ENCODE data around the gene SLC18B1.
A peak's percentile ranks its signal among the peaks of the same experiment; 100 is the strongest.
"Not testable (repeated sequence)": the region's sequence is repeated elsewhere in the genome, so short reads cannot be mapped to it uniquely, and the experiment has no call there.

SLC18B1 gene

GRCh38 chr6:132788658-132789395 lies 9.6 kb downstream of the SLC18B1 start:
- peaks cover 7% of the 10 kb centered on the region in 2 donors for H3K4me1 Mint-ChIP-seq (ENCODE audit: low read depth in 2 of 2)
- no peaks in the 10 kb centered on the region for H3K27me3 Mint-ChIP-seq
- DNase-seq, result no peak
- no peaks in the 10 kb centered on the region for H3K9me3 Mint-ChIP-seq
- no peak overlapping the region for H3K4me3 Mint-ChIP-seq
- peak overlapping the region in 1 of 2 donors; percentile 77 for H3K27ac Mint-ChIP-seq
- ATAC-seq (replicated peaks), result no peak
- peaks cover 33% of the 10 kb centered on the region for H3K36me3 Mint-ChIP-seq (ENCODE audit: insufficient read depth)

- Mint-ChIP-seq H3K36me3 (ENCODE audit: insufficient read depth) (peaks cover 50% of the 10 kb centered on the region), H3K9me3 (no peaks in the 10 kb centered on the region), H3K4me1 (ENCODE audit: low read depth in 2 of 2) (peaks cover 0 to 3% of the 10 kb centered on the region in 2 donors), H3K4me3 (no peak overlapping the region), H3K27me3 (no peaks in the 10 kb centered on the region), H3K27ac (peak overlapping the region in 1 of 2 donors; percentile 20)
- ATAC-seq (replicated peaks), result no peak
- DNase-seq, result no peak
Measured at GRCh38 chr6:132785936-132786335, 12.5 kb downstream of the SLC18B1 start.

DNA sequence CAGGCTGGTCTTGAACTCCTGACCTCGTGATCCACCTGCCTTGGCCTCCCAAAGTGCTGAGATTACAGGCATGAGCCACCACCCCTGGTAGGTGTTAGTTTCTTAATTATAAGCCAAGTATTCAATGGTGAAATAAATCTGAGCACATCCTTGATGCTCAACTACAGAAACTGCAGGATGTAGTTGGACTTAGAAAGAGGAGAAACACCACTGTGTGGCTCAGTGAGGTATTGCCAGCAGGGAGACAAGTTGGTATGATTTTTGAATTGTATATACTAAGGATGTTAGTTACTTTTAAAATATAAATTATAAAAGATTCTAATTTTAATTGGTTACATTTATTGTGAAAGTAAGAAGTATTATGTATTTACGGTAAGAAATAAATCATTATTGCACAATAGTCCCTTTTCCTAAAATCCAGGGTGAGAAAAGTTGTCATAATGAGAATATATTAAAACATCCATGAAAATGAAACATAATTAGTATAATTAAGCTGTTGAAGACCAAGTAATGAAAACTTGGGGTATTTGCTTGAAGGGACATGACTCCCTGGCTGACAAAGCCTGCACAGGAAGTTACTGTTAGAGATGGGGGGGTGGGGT lies 17.6 kb downstream of the SLC18B1 start:
- H3K27ac Mint-ChIP-seq, result no peak overlapping the region
- no peaks in the 10 kb centered on the region for H3K27me3 Mint-ChIP-seq
- ATAC-seq (replicated peaks) (peak; percentile 33), DNase-seq (no peak)
- no peak overlapping the region for H3K4me3 Mint-ChIP-seq
- H3K4me1 Mint-ChIP-seq (ENCODE audit: low read depth in 2 of 2), result no peaks in the 10 kb centered on the region
- H3K36me3 Mint-ChIP-seq (ENCODE audit: insufficient read depth), result peaks cover 46% of the 10 kb centered on the region
- H3K9me3 Mint-ChIP-seq, result no peaks in the 10 kb centered on the region

- not testable (repeated sequence) for H3K9me3 Mint-ChIP-seq; H3K4me3 Mint-ChIP-seq; ATAC-seq (replicated peaks); DNase-seq; H3K4me1 Mint-ChIP-seq (ENCODE audit: low read depth in 2 of 2); H3K27ac Mint-ChIP-seq; H3K27me3 Mint-ChIP-seq
- peaks cover 37% of the 10 kb centered on the region for H3K36me3 Mint-ChIP-seq (ENCODE audit: insufficient read depth)
Measured at GRCh38 chr6:132777881-132778280, 20.6 kb downstream of the SLC18B1 start.

DNA sequence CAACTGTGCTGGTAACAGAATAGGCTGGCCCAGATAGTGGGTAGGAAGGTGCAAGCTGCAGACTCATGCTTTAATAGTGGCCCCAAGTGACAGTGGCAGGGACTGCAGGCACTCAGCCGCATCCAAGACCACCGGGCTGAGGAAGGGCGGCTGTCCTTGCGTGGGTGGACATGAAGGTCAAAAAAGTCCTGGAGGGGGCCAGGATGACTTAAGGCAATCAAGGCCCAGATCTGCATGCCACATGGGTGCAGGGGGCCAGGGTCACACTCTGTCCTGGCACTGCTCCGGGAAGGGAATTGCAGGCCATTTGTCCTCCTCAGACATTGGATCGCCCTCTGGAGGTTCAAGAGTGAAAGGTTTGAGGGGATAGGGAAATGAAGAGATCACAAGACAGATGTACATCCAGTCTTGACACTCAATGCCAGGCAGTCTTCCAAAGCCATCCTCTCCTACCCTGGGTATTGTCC lies 30.4 kb downstream of the SLC18B1 start:
- DNase-seq (peak in 1 of 3 experiments; percentile 19), ATAC-seq (replicated peaks) (peak; percentile 44)
- Mint-ChIP-seq H3K4me3 (peak overlapping the region in 1 of 2 donors; percentile 29), H3K27ac (no peak overlapping the region), H3K9me3 (no peaks in the 10 kb centered on the region), H3K36me3 (ENCODE audit: insufficient read depth) (peaks cover 18% of the 10 kb centered on the region), H3K27me3 (no peaks in the 10 kb centered on the region), H3K4me1 (ENCODE audit: low read depth in 2 of 2) (peaks cover 10 to 13% of the 10 kb centered on the region in 2 donors)

- no peaks in the 10 kb centered on the region for H3K9me3 Mint-ChIP-seq
Measured at GRCh38 chr6:132765560-132765959, 32.9 kb downstream of the SLC18B1 start.

DNA sequence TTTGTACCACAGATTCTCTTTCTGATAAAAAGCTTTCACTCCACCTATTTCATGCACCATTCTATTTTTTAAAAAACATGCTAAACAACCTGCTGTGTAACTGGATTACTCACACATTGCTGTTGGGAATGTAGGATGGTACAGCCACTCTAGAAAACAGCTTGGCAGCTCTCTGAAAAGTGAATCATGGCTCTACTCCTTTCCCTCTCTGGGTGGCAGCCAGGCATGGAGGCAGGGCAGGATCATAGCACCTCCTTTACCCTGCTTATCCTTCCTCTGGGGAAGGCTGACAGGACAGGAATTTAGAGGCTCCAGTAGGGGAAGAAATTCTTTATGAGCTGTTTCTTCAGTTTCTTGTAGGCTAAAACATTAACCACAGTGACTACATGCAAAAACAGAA lies 34.1 kb downstream of the SLC18B1 start:
- Mint-ChIP-seq H3K27ac (peak overlapping the region; percentile 42 to 96), H3K4me3 (peak overlapping the region in 1 of 2 donors; percentile 82), H3K36me3 (ENCODE audit: insufficient read depth) (no peaks in the 10 kb centered on the region), H3K27me3 (no peaks in the 10 kb centered on the region), H3K4me1 (ENCODE audit: low read depth in 2 of 2) (peaks cover 15 to 37% of the 10 kb centered on the region in 2 donors), H3K9me3 (no peaks in the 10 kb centered on the region)
- DNase-seq (no peak), ATAC-seq (replicated peaks) (no peak)

More at GRCh38 chr6:132765560-132765959, 32.9 kb downstream of the SLC18B1 start:
- ATAC-seq (replicated peaks) (no peak), DNase-seq (no peak)
- H3K4me3 Mint-ChIP-seq, result no peak overlapping the region
- H3K36me3 Mint-ChIP-seq (ENCODE audit: insufficient read depth), result peaks cover 6% of the 10 kb centered on the region
- H3K27ac Mint-ChIP-seq, result peak overlapping the region in 1 of 2 donors; percentile 28
- no peaks in the 10 kb centered on the region for H3K27me3 Mint-ChIP-seq
- H3K4me1 Mint-ChIP-seq (ENCODE audit: low read depth in 2 of 2), result peaks cover 14 to 29% of the 10 kb centered on the region in 2 donors

DNA sequence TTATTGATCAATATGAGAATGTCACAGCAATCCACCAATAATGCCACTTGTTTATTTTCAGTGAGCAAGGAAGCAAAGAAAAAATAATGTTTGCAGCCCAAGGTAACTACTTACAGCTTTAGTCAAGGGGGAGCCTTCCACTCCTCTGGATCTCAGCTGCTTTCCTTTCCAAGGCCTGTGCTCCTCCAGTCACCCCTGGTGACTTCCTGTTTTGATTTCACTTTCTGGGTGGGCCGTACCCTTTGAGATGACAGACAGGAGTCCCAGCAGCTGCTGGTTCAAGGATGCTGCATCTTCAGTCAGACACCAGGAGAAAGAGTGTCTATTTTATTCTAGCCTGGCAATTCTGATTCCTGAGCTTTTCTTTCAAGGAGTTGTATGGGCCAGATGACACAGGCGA lies 35.2 kb downstream of the SLC18B1 start:
- Mint-ChIP-seq H3K9me3 (no peaks in the 10 kb centered on the region), H3K36me3 (ENCODE audit: insufficient read depth) (no peaks in the 10 kb centered on the region), H3K27me3 (no peaks in the 10 kb centered on the region), H3K27ac (peak overlapping the region in 1 of 2 donors; percentile 96), H3K4me3 (peak overlapping the region; percentile 65 to 82), H3K4me1 (ENCODE audit: low read depth in 2 of 2) (peaks cover 15 to 37% of the 10 kb centered on the region in 2 donors)
- ATAC-seq (replicated peaks) (peak; percentile 97), DNase-seq (peak; percentile 12 to 56 (median 16))

GRCh38 chr6:132760256-132760655 lies 38.2 kb downstream of the SLC18B1 start:
- H3K4me1 Mint-ChIP-seq (ENCODE audit: low read depth in 2 of 2), result peaks cover 15 to 37% of the 10 kb centered on the region in 2 donors
- H3K27ac Mint-ChIP-seq, result peak overlapping the region in 1 of 2 donors; percentile 84
- H3K9me3 Mint-ChIP-seq, result no peaks in the 10 kb centered on the region
- no peak for DNase-seq
- H3K4me3 Mint-ChIP-seq, result peak overlapping the region in 1 of 2 donors; percentile 26
- ATAC-seq (replicated peaks), result no peak
- H3K27me3 Mint-ChIP-seq, result no peaks in the 10 kb centered on the region
- H3K36me3 Mint-ChIP-seq (ENCODE audit: insufficient read depth), result peaks cover 5% of the 10 kb centered on the region

GRCh38 chr6:132758689-132759088 lies 39.7 kb downstream of the SLC18B1 start:
- Mint-ChIP-seq H3K9me3 (no peaks in the 10 kb centered on the region), H3K4me3 (no peak overlapping the region), H3K27me3 (no peaks in the 10 kb centered on the region), H3K36me3 (ENCODE audit: insufficient read depth) (peaks cover 7% of the 10 kb centered on the region), H3K27ac (no peak overlapping the region), H3K4me1 (ENCODE audit: low read depth in 2 of 2) (peaks cover 11 to 30% of the 10 kb centered on the region in 2 donors)
- DNase-seq (no peak), ATAC-seq (replicated peaks) (no peak)

- no peak for DNase-seq
- Mint-ChIP-seq H3K36me3 (ENCODE audit: insufficient read depth) (peaks cover 10% of the 10 kb centered on the region), H3K9me3 (no peaks in the 10 kb centered on the region), H3K4me1 (ENCODE audit: low read depth in 2 of 2) (peaks cover 12 to 32% of the 10 kb centered on the region in 2 donors), H3K4me3 (no peak overlapping the region), H3K27me3 (no peaks in the 10 kb centered on the region), H3K27ac (no peak overlapping the region)
- no peak for ATAC-seq (replicated peaks)
Measured at GRCh38 chr6:132752255-132752654, 46.2 kb downstream of the SLC18B1 start.

GRCh38 chr6:132751828-132752227 lies 46.6 kb downstream of the SLC18B1 start:
- no peak for DNase-seq
- Mint-ChIP-seq H3K9me3 (no peaks in the 10 kb centered on the region), H3K27ac (peak overlapping the region in 1 of 2 donors; percentile 92), H3K4me1 (ENCODE audit: low read depth in 2 of 2) (peaks cover 12 to 34% of the 10 kb centered on the region in 2 donors), H3K36me3 (ENCODE audit: insufficient read depth) (peaks cover 10% of the 10 kb centered on the region), H3K4me3 (peak overlapping the region in 1 of 2 donors; percentile 78), H3K27me3 (no peaks in the 10 kb centered on the region)
- ATAC-seq (replicated peaks), result no peak

DNA sequence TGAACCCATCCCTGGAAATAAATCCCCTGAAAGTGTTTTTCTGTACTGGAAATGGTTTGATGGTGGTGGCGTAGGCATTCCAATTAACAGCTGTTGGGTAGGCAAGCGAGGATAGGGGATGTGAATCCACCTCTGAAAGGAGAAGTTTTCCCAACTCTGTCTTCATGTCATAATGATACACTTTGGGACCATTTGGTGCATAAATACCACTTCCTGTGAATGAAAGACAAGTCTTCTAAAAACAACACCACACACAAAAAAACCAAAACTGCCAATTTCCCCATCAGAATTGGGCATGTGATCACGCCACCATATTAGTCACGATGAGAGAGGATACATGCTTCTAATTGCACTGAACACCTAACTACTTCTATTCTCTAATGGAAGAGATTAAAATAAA lies 47.1 kb downstream of the SLC18B1 start:
- ATAC-seq (replicated peaks), result no peak
- peak overlapping the region in 1 of 2 donors; percentile 78 for H3K4me3 Mint-ChIP-seq
- peaks cover 10% of the 10 kb centered on the region for H3K36me3 Mint-ChIP-seq (ENCODE audit: insufficient read depth)
- DNase-seq, result no peak
- H3K27me3 Mint-ChIP-seq, result no peaks in the 10 kb centered on the region
- H3K9me3 Mint-ChIP-seq, result no peaks in the 10 kb centered on the region
- H3K27ac Mint-ChIP-seq, result peak overlapping the region; percentile 47 to 92
- H3K4me1 Mint-ChIP-seq (ENCODE audit: low read depth in 2 of 2), result peaks cover 12 to 36% of the 10 kb centered on the region in 2 donors
